GM12891 (cell line): Measurements from ENCODE around the gene CFHR1.
"Not testable (repeated sequence)": the region's sequence is repeated elsewhere in the genome, so short reads cannot be mapped to it uniquely, and the experiment has no call there.

Experiments
- PAX5 ChIP-seq: IDR thresholded peaks from 2 replicates; pipeline ENCODE4 v1.6.1; 2011; ENCODE audit warnings: low read length, moderate library complexity, mild to moderate bottlenecking; ENCODE audit not compliant: insufficient read depth, severe bottlenecking
- POLR2A ChIP-seq: IDR thresholded peaks from 2 replicates; pipeline ENCODE4 v1.6.1; 2011; ENCODE audit warnings: low read depth, low read length, control low read depth
- POLR2AphosphoS5 ChIP-seq: IDR thresholded peaks from 2 replicates; pipeline ENCODE4 v1.6.1; 2011; ENCODE audit warnings: low read depth, low read length, control low read depth
- POU2F2 ChIP-seq: IDR thresholded peaks from 2 replicates; pipeline ENCODE4 v1.6.1; 2011; ENCODE audit warnings: low read depth, mild to moderate bottlenecking, control low read depth, low read length, moderate library complexity
- SPI1 ChIP-seq: IDR thresholded peaks from 2 replicates; pipeline ENCODE4 v1.6.1; 2011; ENCODE audit warnings: low read depth, low read length, control low read depth
- TAF1 ChIP-seq: IDR thresholded peaks from 2 replicates; pipeline ENCODE4 v1.6.1; 2011; ENCODE audit warnings: low read depth, low read length, control low read depth

- not testable (repeated sequence) for TF ChIP-seq POLR2A, POLR2AphosphoS5, TAF1, SPI1, POU2F2, PAX5
Observed at GRCh38 chr1:196827860-196828259, 8.3 kb downstream of the CFHR1 start.
